T-helper 9 cell (primary cell): ENCODE data around the gene CLMN.

Source experiments
- DNase-seq: peaks from one replicate; pipeline ENCODE4 v3.0.0-alpha.2; 2020

CLMN gene

GRCh38 chr14:95236221-95236620 lies 83.5 kb downstream of the CLMN start:
- no peak for DNase-seq

DNA sequence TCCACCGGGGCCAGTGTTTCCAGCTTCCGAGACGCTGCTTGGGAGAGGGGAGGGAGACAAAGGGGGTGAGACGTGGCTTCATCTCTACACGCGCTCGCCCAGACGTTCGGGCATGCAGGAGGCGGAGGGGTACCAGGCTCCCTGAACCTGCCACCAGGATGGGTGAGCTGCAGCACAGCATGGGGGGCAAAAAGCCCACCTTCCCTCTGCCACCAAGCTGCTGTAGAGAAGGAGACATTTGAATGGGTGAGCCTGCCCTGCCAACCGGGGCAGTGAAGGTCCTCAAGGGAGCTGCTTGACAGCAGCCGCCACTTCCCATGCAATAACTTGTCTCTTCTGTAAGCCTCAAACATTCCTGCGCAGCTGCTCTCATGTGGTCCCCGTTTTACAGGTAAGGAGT lies 83.9 kb downstream of the CLMN start:
- DNase-seq: no peak

DNA sequence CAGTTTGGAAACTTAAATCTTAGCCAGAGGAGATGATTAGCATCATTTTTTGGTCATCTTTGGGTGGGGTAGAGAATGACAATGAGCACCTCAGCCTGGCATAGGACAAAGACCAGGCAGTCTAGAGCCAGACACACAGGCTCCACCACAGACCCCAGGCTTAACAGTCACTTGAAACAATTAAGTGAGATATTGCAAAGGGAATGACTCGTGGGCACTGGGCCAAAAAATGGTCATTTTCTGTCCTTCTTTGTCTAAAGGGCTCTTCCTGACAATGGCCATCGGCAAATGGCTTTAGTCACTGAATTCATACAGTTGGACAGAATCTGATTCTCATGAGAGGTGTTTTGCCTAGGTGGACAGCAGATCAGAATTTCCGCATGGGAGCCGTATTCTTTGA lies 84.4 kb downstream of the CLMN start:
- no peak for DNase-seq

DNA sequence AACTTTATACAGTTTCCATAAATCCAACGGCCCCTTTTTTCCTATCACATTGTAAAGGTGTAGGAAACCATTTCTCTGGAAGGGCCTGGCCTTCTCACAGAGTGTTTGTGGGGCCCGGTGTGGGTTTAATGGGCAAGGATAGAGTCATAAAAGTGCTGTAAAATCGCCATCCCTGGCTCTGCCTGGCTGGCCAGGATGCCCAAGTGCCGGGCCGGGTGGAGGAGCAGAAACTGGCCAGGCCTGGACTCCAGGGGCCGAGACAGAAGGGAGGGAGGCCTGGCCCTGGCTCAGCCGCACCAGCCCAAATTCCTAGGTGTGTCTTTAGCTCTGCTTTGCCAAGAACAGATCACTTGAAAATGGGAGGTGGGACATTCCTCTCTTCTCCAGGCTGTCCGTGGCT lies 85.3 kb downstream of the CLMN start:
- DNase-seq: no peak

DNA sequence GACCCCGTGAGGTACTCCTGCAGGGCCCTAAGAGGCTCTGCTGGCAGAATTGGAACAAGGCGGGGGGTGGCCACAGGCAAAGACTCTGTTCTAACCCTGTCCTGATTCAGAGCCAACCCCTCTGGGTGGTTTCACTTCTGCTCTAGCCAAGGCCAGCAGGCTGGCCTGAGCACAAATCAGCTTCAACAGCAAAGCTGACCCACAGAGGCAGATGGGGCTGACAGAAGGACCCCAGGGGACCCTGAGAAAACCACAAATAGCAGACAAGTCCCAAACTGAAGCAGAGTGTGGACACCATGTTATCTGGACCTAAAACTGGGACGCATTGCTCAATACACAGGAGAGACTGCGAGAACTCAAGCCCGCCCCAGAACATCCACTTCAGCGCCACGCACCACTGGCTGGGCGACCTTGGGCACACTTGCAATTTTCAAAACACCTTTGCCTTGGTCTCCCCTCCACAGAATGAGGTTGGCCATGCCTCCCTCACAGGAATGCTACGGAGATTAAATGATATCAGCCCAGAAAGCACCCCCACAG lies 85.9 kb downstream of the CLMN start:
- no peak for DNase-seq

- DNase-seq: no peak
Observed at GRCh38 chr14:95232894-95233584, 86.7 kb downstream of the CLMN start.

DNA sequence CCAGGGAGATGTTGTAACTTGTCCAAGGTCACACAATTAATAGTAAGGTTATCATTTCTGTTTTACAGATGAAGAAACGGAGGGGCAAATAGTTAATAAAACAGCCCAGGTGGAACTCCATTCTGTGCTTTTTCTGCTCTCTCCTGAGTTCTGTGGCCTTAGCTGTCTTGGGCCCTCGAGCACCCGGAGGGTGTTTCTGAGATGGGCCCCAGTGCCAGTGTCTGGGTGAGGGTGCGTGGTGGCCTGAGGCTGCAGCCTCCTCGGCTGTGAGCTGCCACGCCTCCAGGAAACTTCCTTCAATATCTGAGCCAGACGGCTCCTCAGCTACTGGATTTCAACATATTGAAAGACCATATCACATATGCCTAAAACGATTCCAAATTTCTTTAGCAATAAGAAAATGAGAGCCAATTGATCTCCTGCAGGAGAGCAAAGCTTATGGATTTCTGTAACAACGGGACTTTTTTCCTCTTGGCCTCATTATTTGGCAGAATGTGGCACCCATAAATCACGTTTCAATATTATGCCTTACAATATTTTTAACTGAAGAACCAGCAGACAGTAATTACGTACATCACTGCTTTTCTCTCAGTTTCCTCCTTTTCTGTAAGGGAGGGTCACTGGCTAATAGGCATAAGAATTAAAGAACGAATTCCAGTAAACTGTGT lies 87.6 kb downstream of the CLMN start:
- no peak for DNase-seq

DNA sequence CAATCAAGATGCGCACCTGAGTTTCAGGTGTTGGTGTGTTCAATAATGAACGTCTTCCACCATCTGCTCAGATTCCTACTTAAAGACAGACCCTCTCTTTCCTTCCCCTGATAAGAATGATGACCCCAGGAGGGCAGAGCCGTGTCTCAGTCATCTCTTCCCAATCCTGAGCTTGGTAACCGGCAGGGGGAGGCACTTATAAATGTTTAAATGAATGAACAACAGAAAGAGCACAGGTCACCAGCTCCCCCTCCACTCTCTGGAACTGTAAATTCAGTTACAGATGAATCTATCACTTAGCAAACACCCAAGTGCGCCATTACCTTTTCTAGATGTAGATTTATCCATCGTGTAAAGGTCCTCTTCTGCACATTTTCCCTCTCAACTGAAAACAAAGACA lies 90.0 kb downstream of the CLMN start:
- DNase-seq: no peak

GRCh38 chr14:95228240-95228639 lies 91.5 kb downstream of the CLMN start:
- no peak for DNase-seq

DNA sequence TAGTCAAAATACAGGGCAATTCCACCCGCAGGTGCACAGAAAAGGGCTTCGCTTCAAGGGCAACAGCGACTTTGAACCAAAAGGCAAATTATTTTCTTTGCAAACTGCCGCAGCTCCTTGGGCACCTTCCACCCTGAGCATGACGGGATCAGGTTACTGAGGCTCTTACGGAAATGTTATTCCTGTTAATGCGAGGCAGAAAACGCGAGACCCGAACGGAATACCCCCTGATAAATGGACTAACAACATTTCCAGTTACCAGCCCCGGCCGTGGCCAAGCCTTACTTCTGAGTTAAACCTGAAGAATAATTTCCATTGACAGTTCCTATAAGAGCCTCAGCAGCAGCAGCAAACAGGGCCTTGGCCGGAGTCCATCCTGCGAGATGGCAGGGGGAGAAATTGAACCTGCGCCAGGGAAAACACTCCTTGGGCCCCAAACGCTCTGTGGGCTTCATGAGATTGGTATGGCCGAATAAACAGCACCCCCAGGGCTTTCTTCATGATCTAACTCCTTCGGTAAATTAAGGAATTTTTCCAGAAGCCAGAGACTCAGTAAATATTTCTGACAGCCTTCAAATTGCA lies 92.3 kb downstream of the CLMN start:
- no peak for DNase-seq

GRCh38 chr14:95226801-95227200 lies 92.9 kb downstream of the CLMN start:
- DNase-seq: no peak

- DNase-seq: no peak
Observed at GRCh38 chr14:95225251-95225887, 94.3 kb downstream of the CLMN start.

- no peak for DNase-seq
Observed at GRCh38 chr14:95222870-95223398, 96.8 kb downstream of the CLMN start.

GRCh38 chr14:95222151-95222631 lies 97.5 kb downstream of the CLMN start:
- no peak for DNase-seq

DNA sequence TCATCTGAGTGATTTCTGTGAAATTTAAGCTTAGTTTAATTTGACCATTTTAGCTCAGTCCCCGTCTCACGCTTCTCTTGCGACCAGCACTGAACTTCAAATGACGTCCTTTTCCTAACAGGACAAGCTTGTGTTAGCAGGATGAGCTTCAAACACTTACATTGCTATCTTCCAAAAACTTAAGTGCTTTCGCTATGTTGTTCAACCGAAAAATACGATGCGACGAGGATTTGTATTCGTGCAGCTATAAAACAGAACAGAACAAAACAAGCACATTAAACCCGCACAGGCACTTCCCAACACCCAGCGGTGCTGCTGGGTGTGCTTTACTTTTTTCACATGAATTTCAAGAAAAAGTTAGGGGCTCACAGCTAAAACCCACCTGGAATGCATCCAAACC lies 98.2 kb downstream of the CLMN start:
- no peak for DNase-seq

DNA sequence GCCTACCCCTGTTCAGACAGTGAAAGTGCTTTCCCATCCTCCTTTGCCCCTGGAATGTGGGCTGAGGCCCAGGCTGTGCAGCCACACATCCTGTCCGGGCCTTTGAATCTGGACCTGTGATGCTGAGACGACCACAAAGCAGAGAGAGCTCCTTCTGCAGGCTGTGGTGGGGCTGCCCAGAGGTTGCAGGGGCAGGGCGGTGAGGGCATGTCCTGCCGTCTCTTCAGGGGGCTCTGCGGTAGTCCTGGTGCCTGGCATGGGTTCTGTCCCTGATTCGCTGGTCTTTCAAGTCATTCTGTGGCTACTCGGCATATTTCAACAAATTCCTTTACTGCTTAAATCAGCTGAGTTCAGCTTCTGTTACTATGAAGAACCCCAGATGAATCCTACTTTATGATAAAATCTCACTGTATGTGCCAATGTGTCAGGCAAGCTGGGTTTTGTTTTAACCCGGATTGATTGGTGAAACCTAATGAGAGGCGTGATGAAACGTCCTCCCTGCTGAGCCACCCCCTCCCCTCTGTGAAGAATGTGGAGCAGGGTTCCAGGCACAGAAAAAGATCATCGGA lies 99.0 kb downstream of the CLMN start:
- no peak for DNase-seq

- no peak for DNase-seq
Observed at GRCh38 chr14:95218472-95219193, 101.1 kb downstream of the CLMN start.

GRCh38 chr14:95218006-95218405 lies 101.7 kb downstream of the CLMN start:
- DNase-seq: no peak

DNA sequence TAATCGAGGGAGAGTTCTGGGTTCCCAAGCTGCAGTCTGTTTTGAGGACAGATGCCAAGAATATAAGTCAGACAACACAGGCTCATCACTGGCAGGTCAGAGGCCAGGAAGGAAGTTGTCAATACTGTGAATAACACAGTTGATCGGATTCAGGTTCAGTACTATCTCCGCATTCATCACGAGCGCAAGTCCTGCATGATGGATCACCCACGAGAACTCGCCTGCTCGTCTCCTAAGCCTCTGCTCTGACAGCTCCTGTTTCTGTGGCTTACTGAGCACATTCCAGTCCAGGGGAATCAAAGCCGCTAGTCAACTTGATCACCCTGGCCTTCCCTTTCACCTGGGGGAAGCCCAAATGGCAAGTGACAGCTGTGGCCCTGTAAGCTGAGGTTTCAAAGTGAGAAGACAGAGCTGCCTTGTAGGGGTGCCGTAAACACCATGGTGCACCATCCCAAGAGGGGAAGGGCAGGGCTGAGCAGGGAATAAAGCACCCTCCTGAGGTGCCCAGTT lies 102.3 kb downstream of the CLMN start:
- DNase-seq: no peak

GRCh38 chr14:95216008-95216407 lies 103.7 kb downstream of the CLMN start:
- no peak for DNase-seq

DNA sequence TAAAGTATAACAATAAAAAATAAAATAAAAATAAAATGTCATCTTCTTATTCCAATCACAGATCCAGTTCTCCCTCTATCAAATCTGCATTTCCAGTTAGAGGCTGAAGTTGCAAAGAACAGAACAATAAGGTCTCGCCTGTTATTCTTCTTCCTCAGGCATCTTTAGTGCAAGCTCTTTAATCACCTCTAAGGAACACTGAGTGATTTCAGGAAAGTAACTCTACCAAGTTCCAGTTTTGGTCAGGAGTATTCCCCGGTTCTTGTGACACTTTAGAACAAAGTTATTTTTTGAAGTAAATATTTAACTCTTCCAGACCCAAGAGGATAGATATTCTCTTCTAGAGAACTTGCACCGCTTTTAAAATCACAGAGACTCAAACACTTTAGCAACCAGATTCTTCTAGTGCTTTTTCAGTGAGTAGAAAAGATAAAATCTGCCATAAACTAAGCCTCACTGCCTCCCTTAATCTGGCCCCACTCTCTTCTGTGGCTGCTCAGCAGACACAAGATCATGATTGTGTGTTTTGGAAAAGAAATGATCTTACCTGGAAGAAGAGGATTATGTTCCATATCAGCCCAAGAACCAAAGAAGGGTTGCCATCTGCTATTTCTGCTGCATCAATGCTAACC lies 104.5 kb downstream of the CLMN start:
- no peak for DNase-seq
